Panc1 (cell line): ENCODE data around the gene SLC15A1.

Experiments
- POLR2AphosphoS5 ChIP-seq: IDR thresholded peaks from 2 replicates; pipeline ENCODE4 v1.6.1; 2012; ENCODE audit warnings: mild to moderate bottlenecking, low read depth, low read length, moderate library complexity
- TCF7L2 ChIP-seq: IDR thresholded peaks from 2 replicates; pipeline ENCODE4 v1.6.1; 2011; ENCODE audit warnings: mild to moderate bottlenecking, low read depth, low read length, inconsistent platforms
- TF ChIP-seq, protein P1 (sequence below): fragments of 450-650 bp; IDR thresholded peaks from 2 replicates; pipeline ENCODE4 v1.5.1; 2017; ENCODE audit warnings: mild to moderate bottlenecking
- TF ChIP-seq, protein P2 (sequence below), 2 experiments: IDR thresholded peaks; 2 replicates each; pipeline ENCODE4 v1.6.1; 2011 to 2012; ENCODE audit warnings: low read depth in 2 of 2, control low read depth in 1 of 2, low read length in 1 of 2, mild to moderate bottlenecking in 1 of 2, moderate library complexity in 1 of 2; ENCODE audit not compliant: insufficient read depth in 1 of 2

DNA sequence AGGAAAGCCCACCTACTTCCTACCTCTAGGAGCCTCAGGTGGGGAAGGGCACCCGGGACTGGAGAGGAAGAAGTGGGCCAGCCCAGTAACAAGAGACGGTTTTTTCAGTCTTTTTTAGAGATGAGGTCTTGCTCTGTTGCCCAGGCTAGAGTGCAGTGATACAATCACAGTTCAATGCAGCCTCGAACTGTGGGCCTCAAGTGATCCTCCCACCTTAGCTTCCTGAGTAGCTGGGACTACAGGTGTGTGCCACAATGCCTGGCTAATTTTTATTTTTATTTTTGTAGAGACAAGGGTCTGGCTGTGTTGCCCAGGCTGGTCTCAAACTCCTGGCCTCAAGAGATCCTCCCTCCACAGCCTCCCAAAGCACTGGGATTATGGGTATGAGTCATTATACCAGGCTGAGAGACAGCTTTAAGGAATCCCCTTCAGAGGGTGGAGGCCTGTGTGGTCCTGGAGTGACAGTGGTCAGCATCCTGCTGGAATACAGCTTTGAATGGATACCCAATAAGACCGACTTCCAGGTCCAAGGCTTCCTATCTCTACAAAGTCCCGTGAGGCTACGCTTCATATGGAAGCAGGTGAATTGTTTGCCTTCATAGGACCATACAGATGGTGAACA lies 63.0 kb downstream of the SLC15A1 start:
- TF ChIP-seq, protein P1, sequence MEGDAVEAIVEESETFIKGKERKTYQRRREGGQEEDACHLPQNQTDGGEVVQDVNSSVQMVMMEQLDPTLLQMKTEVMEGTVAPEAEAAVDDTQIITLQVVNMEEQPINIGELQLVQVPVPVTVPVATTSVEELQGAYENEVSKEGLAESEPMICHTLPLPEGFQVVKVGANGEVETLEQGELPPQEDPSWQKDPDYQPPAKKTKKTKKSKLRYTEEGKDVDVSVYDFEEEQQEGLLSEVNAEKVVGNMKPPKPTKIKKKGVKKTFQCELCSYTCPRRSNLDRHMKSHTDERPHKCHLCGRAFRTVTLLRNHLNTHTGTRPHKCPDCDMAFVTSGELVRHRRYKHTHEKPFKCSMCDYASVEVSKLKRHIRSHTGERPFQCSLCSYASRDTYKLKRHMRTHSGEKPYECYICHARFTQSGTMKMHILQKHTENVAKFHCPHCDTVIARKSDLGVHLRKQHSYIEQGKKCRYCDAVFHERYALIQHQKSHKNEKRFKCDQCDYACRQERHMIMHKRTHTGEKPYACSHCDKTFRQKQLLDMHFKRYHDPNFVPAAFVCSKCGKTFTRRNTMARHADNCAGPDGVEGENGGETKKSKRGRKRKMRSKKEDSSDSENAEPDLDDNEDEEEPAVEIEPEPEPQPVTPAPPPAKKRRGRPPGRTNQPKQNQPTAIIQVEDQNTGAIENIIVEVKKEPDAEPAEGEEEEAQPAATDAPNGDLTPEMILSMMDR = no peak
- TF ChIP-seq POLR2AphosphoS5 (no peak), TCF7L2 (no peak)
- TF ChIP-seq, protein P2, sequence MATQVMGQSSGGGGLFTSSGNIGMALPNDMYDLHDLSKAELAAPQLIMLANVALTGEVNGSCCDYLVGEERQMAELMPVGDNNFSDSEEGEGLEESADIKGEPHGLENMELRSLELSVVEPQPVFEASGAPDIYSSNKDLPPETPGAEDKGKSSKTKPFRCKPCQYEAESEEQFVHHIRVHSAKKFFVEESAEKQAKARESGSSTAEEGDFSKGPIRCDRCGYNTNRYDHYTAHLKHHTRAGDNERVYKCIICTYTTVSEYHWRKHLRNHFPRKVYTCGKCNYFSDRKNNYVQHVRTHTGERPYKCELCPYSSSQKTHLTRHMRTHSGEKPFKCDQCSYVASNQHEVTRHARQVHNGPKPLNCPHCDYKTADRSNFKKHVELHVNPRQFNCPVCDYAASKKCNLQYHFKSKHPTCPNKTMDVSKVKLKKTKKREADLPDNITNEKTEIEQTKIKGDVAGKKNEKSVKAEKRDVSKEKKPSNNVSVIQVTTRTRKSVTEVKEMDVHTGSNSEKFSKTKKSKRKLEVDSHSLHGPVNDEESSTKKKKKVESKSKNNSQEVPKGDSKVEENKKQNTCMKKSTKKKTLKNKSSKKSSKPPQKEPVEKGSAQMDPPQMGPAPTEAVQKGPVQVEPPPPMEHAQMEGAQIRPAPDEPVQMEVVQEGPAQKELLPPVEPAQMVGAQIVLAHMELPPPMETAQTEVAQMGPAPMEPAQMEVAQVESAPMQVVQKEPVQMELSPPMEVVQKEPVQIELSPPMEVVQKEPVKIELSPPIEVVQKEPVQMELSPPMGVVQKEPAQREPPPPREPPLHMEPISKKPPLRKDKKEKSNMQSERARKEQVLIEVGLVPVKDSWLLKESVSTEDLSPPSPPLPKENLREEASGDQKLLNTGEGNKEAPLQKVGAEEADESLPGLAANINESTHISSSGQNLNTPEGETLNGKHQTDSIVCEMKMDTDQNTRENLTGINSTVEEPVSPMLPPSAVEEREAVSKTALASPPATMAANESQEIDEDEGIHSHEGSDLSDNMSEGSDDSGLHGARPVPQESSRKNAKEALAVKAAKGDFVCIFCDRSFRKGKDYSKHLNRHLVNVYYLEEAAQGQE (IDR thresholded peaks at IDR 0.05; ENCODE audit: insufficient read depth in 1 of 2, low read depth in 2 of 2, low read length in 1 of 2) = no peak
